ENCODE results near the gene BCDIN3D. TPM values are rescaled to one million over a fixed set of nuclear protein-coding genes. Genes with fewer than 3 reads are reported as not detected.

The BCDIN3D gene
- total RNA-seq, 1 experiment from 2014 or later = 1.6 TPM

- no peak for DNase-seq (ENCODE audit: low spot score)
- no peak for ATAC-seq
- TF ChIP-seq ZNF121 (CRISPR knock-in tag; IDR thresholded peaks at IDR 0.05) (no peak), MXD4 (CRISPR knock-in tag; IDR thresholded peaks at IDR 0.05; ENCODE audit: borderline replicate concordance) (no peak), NR3C1 (CRISPR knock-in tag; conservative IDR thresholded peaks at IDR 0.05; ENCODE audit: low read depth) (no peak), RORB (CRISPR knock-in tag; IDR thresholded peaks at IDR 0.05) (no peak), FOXP1 (CRISPR knock-in tag; IDR thresholded peaks at IDR 0.05; ENCODE audit: borderline replicate concordance) (no peak), ZNF416 (CRISPR knock-in tag; IDR thresholded peaks at IDR 0.05) (no peak), SOX15 (CRISPR knock-in tag; IDR thresholded peaks at IDR 0.05) (no peak), EMX1 (CRISPR knock-in tag; IDR thresholded peaks at IDR 0.05) (no peak), ATF1 (CRISPR knock-in tag; IDR thresholded peaks at IDR 0.05) (no peak), NFYB (CRISPR knock-in tag; conservative IDR thresholded peaks at IDR 0.05; ENCODE audit: low read depth) (no peak), ERG (CRISPR knock-in tag; IDR thresholded peaks at IDR 0.05) (no peak), GTF2I (CRISPR knock-in tag; conservative IDR thresholded peaks at IDR 0.05) (no peak), ZBTB21 (CRISPR knock-in tag; IDR thresholded peaks at IDR 0.05; ENCODE audit: borderline replicate concordance) (no peak), ELF4 (CRISPR knock-in tag; IDR thresholded peaks at IDR 0.05; ENCODE audit: low read depth) (no peak)
- TF ChIP-seq, protein P1, sequence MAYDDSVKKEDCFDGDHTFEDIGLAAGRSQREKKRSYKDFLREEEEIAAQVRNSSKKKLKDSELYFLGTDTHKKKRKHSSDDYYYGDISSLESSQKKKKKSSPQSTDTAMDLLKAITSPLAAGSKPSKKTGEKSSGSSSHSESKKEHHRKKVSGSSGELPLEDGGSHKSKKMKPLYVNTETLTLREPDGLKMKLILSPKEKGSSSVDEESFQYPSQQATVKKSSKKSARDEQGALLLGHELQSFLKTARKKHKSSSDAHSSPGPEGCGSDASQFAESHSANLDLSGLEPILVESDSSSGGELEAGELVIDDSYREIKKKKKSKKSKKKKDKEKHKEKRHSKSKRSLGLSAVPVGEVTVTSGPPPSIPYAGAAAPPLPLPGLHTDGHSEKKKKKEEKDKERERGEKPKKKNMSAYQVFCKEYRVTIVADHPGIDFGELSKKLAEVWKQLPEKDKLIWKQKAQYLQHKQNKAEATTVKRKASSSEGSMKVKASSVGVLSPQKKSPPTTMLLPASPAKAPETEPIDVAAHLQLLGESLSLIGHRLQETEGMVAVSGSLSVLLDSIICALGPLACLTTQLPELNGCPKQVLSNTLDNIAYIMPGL (CRISPR knock-in tag; IDR thresholded peaks at IDR 0.05) = no peak
- TF ChIP-seq, protein P2, sequence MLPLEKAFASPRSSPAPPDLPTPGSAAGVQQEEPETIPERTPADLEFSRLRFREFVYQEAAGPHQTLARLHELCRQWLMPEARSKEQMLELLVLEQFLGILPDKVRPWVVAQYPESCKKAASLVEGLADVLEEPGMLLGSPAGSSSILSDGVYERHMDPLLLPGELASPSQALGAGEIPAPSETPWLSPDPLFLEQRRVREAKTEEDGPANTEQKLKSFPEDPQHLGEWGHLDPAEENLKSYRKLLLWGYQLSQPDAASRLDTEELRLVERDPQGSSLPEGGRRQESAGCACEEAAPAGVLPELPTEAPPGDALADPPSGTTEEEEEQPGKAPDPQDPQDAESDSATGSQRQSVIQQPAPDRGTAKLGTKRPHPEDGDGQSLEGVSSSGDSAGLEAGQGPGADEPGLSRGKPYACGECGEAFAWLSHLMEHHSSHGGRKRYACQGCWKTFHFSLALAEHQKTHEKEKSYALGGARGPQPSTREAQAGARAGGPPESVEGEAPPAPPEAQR (CRISPR knock-in tag; IDR thresholded peaks at IDR 0.05) = no peak
- Mint-ChIP-seq H3K27ac (no peak overlapping the region), H3K4me1 (peaks cover 15% of the 10 kb centered on the region), H3K9me3 (peaks cover under 1% of the 10 kb centered on the region; the same call in 1 of the 2 replicates), H3K36me3 (no peaks in the 10 kb centered on the region), H3K4me3 (no peak overlapping the region), H3K27me3 (ENCODE audit: low read depth) (no peaks in the 10 kb centered on the region)
- ChIA-PET CTCF (interaction anchor here (1.0 kb wide), 1 partner anchor 15 kb away, joined by 5 read pairs; no protein-coding TSS in a partner anchor), POLR2A (no interaction called here)
Observed at GRCh38 chr12:49792976-49793580, 49.8 kb downstream of the BCDIN3D start.

GRCh38 chr12:49792181-49792970, 50.5 kb downstream of the BCDIN3D start:
- POLR2A ChIA-PET = interaction anchor here (0.5 kb wide), 1 partner anchor 51 kb away, joined by 3 read pairs; the partner anchor contains the start of gene TMBIM6
- Mint-ChIP-seq H3K27ac (no peak overlapping the region), H3K4me3 (no peak overlapping the region), H3K36me3 (peaks cover 5% of the 10 kb centered on the region), H3K4me1 (peaks cover 15% of the 10 kb centered on the region), H3K9me3 (peaks cover 8% of the 10 kb centered on the region), H3K27me3 (ENCODE audit: low read depth) (no peaks in the 10 kb centered on the region)
- CTCF ChIA-PET = interaction anchor here (0.7 to 1.0 kb wide), 2 partner anchors 14 to 18 kb away, joined by 3 to 5 read pairs; no protein-coding TSS in a partner anchor
- DNase-seq (ENCODE audit: low spot score) (no peak), ATAC-seq (no peak)
- TF ChIP-seq NR1H2 (CRISPR knock-in tag; IDR thresholded peaks at IDR 0.05) (no peak), FOXK1 (CRISPR knock-in tag; IDR thresholded peaks at IDR 0.05) (no peak), ZNF317 (CRISPR knock-in tag; IDR thresholded peaks at IDR 0.05; ENCODE audit: borderline replicate concordance, low read depth) (no peak), ZNF281 (CRISPR knock-in tag; IDR thresholded peaks at IDR 0.05) (no peak), ZNF396 (CRISPR knock-in tag; IDR thresholded peaks at IDR 0.05; ENCODE audit: borderline replicate concordance) (no peak), NFATC4 (CRISPR knock-in tag; IDR thresholded peaks at IDR 0.05) (no peak)
- TF ChIP-seq, protein P3, sequence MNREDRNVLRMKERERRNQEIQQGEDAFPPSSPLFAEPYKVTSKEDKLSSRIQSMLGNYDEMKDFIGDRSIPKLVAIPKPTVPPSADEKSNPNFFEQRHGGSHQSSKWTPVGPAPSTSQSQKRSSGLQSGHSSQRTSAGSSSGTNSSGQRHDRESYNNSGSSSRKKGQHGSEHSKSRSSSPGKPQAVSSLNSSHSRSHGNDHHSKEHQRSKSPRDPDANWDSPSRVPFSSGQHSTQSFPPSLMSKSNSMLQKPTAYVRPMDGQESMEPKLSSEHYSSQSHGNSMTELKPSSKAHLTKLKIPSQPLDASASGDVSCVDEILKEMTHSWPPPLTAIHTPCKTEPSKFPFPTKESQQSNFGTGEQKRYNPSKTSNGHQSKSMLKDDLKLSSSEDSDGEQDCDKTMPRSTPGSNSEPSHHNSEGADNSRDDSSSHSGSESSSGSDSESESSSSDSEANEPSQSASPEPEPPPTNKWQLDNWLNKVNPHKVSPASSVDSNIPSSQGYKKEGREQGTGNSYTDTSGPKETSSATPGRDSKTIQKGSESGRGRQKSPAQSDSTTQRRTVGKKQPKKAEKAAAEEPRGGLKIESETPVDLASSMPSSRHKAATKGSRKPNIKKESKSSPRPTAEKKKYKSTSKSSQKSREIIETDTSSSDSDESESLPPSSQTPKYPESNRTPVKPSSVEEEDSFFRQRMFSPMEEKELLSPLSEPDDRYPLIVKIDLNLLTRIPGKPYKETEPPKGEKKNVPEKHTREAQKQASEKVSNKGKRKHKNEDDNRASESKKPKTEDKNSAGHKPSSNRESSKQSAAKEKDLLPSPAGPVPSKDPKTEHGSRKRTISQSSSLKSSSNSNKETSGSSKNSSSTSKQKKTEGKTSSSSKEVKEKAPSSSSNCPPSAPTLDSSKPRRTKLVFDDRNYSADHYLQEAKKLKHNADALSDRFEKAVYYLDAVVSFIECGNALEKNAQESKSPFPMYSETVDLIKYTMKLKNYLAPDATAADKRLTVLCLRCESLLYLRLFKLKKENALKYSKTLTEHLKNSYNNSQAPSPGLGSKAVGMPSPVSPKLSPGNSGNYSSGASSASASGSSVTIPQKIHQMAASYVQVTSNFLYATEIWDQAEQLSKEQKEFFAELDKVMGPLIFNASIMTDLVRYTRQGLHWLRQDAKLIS (CRISPR knock-in tag; IDR thresholded peaks at IDR 0.05; ENCODE audit: borderline replicate concordance) = no peak

Data from WTC11 (cell line).